Measurements from ENCODE around the gene SERPINE3.
A peak's percentile ranks its signal among the peaks of the same experiment; 100 is the strongest.

SERPINE3 gene

DNA sequence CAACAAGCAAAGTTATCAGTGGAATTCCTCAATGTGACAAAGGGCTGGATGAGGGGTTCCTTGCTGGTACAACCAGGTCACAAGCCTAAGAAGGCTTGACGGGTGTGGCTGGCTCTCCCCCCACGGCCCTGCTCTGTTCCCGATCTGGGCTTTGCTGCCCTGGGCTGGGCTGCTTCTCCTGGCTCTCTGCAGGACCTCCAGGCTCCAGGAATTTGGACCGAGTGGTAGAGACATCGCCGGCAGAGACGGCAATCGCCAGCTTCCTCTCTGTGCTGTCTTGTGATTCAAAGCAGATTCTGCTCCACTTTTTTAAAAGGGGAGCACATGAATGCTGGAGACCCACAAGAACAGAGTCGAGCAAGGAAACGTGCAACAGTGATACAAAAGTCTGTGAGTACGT is at the start of gene SERPINE3:
Gene SERPINE3 (plus strand): TSS at position 338 of the 400 bp plus-strand sequence. CDS start 1,401 bp downstream, outside the sequence.
- no peak for DNase-seq (ENCODE audit: low spot score)

DNA sequence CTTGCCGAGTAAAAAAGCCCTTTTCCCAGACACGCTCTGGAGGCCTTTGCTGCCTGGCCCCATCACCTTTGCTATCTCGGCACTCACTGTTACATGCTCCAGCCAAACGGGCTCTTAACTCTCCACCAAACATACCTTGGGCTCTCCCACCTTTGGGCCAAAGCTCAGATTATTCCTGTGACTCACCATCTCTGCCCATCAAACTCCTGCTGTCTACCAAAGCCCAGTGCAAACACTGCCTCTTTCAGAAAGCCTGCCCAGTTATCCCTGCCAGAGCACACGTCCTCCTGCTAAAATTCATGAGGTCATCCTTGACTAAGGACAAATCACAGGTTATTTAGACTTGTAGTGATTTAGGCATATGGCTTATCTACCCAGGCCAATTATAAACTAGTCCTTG is 48.1 kb upstream of the SERPINE3 start:
- DNase-seq (ENCODE audit: low spot score): no peak

DNA sequence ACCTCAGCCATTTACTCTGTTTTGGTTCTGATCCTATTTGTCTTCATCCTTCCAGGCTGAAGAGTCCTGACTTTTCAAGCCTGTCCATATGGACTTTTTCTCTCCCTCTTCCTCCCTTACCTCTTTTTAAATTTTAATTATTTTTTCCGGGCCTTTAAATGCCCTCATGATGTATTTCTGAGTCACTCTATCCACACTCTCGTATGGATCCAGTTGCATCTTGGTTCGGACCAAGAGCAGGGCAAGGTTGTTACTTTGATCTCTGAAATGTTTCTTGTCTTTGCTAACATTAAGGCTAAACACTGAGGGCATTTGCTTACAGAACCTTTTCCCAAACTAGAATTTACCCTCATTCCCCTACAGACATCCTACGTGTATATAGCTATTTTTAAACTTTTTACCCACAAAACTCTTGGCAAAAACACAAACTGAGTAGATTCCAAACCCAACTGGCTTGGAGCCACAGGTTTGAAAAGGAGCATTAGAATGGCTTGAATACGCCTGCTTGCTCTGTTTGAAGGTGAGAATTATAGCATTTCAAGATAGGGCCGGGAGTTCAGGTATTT is 47.4 kb upstream of the SERPINE3 start:
- no peak for DNase-seq (ENCODE audit: low spot score)

DNA sequence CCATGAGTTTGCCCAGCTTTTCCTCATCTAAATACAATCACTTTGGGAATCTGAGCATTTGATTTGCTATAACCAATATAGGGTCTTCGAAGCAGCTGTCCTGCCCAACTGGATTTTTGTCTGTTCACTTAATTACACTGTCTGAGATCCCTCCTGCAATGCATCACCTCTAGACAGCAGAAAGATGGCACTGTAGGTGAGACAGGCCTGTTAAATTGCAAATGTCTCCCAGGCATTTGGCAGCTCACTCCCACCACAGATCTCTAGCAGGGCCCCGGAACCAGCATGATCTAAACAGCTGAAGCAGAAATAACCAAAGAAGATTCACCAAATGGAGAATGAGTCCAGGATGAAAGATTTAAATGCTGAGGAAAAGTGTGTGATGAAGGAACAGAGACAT is 41.9 kb upstream of the SERPINE3 start:
- no peak for DNase-seq (ENCODE audit: low spot score)

DNA sequence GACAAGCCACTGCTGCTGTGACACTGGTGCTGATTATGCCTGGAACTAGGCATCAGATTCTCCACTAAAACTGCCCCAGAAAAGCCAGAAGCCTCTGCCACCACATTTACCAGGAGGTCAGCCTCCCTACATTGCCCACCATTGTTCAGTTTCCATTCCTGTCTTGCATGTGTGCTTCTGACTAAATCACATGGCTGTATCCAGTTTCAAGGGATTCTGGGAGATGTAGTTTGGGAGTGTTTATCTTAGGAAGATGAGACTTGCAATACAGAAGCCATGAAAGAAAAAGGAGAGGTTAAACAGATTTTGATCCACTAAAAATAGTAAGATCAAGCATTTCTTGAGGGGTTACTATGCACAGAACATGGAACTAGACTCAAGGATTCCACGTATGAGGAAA is 40.7 kb upstream of the SERPINE3 start:
- DNase-seq (ENCODE audit: low spot score): no peak

DNA sequence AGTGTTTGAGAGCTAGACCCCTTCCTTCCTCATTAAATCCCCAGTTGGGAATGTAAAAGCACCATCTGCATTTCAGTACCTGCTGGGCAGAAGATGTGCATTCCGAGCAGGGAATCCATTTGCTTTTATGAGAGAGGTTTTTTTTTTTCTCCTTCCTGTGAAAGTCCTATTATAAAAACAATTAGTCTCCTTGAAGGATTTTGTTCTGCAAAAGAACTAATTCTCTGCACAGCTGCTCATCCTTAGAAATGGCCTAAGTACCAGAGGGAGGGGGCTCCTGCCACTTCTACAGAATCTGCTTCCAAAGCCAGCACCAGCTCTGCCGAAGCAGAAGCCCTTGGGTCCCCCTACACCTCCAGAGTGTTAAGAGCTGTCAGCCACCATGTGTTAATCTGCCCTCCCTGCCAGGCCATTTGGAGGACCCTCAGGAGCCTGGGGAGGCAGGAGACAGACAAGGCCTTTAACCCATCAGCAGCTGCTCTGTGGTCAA is 36.4 kb upstream of the SERPINE3 start:
- DNase-seq (ENCODE audit: low spot score): no peak

DNA sequence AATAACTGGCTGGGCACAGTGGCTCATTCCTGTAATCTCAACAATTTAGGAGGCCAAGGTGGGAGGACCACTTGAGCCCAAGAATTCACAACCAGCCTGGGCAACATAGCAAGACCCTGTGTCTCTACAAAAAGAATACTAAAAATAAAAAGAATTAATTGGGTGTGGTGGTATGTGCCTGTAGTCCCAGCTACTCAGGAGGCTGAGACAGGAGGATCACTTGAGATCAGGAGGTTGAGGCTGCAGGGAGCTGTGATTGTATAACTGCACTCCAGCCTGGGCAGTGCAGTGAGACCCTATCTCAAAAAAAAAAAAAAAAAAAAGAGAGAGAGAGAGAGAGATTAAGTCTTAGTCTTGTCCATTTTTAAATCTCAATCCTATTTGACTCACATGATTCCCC is 35.6 kb upstream of the SERPINE3 start:
- DNase-seq (ENCODE audit: low spot score): no peak

DNA sequence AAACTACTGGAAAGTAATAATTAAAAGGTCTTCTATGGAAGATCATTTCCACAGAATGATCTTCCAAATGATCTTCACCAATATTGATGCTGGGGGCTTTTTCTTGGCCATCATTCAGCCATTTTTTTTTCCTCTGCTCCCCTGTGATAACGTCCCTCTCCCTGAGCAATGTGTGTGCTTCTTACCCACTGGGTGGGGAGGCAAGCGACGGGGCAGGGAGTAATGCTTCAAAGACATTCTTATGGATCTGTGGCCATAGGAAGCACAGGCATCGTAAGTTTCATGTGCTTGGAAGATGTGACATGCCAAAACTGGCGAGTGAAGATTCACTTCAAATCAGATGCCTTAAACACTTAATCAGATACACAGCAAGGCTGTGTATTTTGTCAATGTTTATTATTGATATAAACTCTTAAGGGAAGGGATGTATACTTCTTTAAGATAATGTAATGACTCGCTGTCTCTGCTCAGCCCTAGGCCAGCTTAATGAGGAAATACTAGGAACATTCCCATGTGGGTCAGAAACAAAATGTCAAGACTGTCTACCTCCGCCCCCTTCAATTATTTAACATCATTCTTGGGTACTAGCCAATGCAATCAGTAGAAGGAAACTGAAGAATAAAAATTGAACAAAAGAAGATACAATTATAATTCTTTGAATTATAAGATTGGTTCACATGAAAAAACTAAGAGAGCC is 34.1 kb upstream of the SERPINE3 start:
- DNase-seq (ENCODE audit: low spot score): no peak

DNA sequence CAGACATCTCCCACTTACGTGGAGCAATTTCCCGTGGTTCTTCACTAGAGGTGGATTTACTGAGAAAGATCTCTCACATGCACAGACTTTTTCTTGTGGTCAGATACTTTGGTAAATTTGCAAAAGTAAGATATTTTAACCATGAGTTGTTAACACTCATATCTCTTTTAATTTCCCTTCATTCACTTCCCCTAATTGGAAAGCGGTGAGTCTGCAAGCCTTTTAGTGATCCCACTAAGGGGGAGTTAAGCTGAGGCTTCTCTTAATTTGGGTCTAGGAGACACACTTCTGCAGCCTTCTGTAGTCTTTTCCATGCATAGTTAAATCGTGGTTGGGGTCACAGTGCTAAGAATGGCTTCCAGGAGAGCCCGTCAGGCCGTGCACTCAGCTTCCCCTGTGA is 30.7 kb upstream of the SERPINE3 start:
- no peak for DNase-seq (ENCODE audit: low spot score)

DNA sequence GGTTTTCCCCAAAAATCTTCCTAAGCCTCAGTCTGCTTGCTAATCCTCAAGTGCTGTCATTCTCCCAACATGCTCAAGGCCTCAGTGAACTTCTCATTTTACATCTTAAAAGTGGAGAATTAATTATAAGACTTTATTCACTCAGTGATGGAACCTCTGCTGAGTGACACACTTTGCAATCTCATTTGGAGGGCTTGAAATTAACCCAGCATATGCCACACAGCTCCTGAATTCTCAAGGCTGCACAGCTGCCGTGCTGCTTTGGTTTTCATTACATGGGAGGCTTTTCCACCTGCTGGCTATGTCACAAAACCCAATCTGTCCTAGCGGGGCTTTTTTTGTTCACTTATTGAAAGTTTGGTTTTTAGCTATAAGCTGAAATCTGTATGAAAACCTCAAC is 28.3 kb upstream of the SERPINE3 start:
- DNase-seq (ENCODE audit: low spot score): no peak

DNA sequence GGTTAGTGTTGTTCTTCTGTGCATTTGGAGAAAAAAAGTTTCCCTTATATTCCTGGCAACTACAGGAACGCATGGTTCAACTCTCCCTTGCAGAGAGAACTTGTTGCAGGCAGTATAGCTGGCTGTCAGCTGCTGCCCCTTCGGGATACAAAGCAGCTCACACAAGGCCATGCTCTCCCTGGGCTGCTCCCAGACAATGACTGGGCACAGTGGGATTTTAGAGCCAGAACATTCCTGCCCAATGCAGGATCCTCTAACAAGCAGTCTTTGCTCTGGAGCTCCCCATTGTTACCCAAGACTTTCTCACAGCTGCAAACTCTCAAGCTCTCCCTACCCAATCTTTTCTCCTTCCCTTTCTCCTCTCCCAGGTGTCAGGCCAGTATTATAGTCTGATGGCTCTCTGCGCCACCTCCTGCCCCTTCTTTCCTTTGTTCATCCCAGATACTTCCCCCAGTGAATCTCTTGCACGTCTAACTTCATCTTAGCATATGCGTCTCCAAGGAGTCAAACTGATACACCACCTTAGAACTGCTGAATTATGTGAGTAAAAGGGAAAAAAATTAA is 27.5 kb upstream of the SERPINE3 start:
- no peak for DNase-seq (ENCODE audit: low spot score)

DNA sequence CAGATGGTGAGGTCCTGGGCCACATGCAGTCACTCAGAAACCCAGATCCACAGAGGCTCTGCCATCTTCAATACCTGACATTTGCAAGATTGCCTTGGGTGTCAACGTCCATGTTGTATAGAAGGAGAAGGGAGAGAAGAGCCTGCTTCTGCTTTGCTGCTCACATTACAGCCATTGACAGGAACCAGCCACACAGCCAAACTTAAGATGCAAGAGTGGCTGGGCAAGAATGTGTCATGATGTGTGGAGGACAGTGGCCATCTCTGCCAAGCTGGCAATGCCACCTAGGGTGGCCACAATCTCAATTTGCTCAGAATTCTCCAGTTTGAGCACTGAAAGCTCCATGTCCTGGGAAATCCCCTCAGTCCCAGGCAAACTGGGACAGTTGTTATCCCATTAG is 25.9 kb upstream of the SERPINE3 start:
- DNase-seq (ENCODE audit: low spot score): no peak

DNA sequence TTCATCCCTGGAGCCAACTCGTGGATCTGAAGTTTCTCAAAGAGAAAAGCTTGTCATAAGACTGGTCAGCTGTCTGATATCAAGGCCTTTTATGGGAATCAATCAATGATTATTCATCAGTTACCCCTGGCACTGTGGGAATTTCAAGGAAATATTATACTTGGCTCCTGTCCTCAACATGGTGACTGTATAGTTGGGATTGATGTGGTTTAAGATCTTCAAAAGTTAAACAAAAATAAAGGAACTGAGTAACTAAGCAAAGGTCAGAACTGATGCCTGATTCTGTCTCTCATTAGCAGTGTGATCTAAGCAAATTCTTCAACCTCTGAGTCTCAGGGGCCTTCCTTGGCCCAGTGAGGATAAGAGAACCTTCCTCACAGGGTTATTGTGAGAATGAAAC is 22.2 kb upstream of the SERPINE3 start:
- DNase-seq (ENCODE audit: low spot score): peak; percentile 82

DNA sequence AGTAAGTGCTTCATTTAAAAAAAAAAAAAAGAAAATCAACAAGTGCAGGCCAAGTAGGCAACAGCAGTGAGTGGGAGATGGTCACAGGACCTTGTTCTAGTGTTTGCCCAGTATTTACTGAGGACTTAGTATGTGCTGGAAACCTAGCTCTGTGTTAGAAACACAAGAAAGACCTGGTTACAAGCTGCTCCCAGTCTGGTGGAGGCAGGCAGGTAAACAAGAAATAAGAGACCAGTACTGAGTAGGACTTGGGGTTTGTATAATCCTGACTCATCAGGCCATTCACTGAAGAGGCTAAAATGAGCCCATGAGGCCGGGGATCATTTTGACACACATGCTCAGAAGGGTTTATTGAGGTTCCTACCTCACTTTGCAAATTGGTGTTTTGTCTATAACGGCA is 21.5 kb upstream of the SERPINE3 start:
- DNase-seq (ENCODE audit: low spot score): no peak

DNA sequence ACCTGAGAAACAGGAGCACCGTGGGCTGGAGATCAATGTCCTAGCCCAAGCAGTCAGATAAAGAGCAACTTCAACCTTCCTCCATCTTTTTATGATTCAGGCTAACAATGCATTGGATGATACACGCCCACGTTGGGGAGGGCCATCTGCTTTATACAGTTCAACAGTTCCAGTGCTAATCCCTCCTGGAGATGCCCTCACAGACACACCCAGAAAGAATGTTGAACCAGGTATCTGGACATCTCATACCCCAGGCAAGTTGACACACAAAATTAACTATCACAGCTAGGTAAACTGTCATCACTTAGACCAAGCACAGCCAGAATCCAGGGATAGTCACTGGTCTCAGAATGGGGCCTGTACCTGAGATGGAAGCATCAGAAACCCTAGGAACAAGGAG is 20.6 kb upstream of the SERPINE3 start:
- DNase-seq (ENCODE audit: low spot score): no peak

DNA sequence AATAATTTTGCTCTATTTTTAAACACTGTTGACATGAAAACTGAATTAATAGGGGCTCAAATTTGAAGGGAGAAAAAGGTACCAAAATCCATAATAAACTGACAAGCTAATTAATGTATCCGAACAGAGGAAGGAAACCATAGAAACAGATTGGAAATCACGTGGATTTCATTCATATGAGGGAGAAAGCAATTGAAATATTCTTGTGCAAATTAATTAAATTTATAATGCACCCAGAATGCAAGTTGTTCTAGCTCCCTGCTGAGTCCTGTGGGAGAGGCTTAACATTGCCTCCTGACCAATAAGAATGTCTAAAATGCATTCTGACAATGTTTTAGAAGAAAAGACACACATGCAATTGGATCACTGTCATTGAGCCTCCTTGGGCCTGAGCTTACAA is 17.7 kb upstream of the SERPINE3 start:
- DNase-seq (ENCODE audit: low spot score): no peak

DNA sequence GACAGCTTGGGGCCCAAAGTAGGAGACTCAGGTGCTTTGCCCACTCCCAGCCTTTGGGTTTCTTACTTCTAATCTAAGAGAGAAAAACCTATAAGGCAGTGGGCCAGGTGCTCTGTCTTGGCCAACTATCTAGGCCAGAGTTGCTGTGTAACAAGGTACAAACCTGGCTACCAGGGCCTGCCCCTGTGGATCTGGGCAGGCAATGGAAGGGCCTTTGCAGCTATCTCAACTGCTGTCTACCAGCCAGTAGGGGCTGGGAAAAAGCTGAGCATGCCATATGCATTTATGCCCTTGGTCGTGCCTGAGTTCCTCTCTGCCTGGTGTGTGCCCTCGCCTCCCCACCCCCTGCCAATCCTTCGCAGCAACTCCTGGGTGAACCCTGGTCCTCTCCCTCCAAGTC is 16.7 kb upstream of the SERPINE3 start:
- DNase-seq (ENCODE audit: low spot score): no peak

DNA sequence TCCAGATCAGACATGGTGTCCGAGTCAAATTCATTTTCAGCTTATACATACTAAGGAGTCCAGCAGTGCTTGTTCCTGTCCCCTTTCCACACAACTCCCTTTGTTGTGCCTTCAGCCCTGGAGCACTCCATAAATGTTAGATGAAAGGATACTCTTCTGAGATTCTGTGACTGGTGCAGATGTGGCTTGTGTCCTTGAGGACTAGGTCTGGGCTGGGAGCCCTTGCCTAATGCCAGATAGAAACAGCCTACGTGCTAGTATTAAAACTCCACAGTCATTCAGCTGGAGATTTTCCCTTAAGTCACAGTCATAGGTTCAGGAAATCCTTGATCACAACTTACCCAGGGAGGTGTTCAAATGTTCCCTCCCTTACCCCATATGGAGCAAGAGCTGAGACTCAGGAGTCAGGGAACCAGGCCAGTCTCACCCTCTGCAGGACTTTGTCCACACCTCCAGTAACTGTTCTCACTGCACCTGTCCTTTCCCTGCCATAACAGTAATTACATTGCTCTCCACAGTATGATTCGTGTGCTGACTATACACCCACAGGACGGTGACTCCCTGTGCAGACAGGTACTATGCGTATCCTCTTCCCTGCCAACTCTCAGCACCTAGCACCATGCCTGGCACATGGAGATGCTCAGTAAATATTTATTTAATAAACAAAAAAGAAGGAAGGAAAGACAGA is 15.5 kb upstream of the SERPINE3 start:
- no peak for DNase-seq (ENCODE audit: low spot score)

DNA sequence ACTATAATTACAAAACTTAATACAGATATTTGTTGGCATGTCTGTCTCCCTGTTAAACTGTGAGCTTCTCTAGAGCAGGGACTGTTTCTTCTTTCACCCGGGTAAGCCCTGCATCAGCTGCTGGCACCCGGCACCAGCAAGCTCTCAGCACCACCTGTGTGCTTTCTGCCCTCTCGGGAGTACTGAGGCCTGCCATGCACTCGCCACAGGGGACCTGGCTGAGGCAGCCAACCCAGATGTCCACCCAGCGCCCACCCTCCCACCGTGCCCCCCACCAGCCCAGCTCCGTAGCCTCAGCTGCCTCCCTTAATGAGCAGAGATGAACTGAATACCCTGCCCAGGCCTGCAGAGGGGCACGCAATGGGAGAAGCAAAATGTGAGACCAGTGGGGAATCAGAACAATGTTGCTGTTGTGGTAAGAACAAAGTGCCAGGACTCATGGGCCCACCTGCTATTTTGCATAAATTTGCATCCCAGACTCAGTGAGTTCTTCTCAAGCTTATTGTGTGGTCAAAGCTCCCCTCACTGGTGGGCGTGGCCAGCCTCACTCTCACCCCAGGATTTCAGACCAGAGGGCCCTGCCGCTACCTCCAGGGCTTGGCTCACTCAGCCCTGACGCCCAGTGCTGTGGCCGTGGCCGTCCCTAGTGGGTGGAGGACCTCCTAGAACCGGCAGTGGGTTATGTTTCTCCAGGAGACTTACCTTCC is 14.6 kb upstream of the SERPINE3 start:
- DNase-seq (ENCODE audit: low spot score): no peak

DNA sequence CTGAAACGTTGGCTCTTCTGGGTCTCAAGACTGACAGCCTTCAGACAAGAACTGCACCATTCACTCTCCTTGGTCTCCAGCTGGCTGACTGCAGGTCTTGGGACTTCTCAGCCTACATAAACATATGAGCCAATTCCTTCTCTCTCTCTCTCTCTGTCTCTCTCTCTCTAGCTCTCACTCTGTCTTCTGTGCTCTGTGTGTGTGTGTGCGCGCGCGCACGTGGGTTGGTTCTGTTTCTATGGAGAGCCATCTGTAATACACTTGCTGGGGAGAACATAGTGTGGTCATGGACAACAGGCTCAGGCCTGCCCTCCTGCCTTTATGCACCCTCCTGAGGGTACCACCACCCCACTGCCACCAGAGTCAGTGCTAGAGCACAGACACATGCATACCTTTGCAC is 13.7 kb upstream of the SERPINE3 start:
- DNase-seq (ENCODE audit: low spot score): no peak

DNA sequence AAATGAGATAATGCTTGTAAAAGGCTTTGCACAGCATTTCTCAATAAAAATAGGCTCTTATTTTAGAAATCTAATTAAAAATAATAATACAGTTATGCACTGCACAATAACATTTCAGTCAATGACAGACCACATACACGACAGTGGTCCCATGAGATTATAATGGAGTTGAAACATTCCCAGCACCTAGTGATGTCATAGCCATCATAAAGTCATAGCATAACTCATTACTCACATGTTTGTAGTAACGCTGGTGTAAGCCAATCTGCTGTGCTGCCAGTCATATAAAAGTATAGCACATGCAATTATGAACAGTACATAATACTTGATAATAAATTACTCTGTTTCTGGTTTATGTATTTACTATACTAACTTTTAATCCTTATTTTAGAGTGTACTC is 12.7 kb upstream of the SERPINE3 start:
- DNase-seq (ENCODE audit: low spot score): no peak

DNA sequence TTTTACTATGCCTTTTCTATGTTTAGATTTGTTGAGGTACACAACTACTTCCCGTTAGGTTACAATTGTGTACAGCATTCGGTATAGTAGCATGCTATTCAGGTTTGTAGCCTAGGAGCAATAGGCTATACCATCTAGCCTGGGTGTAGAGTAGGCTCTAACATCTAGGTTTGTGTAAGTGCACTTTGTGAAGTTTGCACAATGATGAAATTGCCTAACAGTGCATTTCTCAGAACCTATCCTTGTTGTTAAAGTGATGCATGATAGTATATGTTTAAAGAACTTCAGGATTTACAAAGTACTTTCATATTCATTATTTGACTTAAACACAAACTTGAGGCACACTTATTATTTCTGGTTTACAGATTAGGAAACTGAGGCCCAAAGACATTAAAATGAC is 11.5 kb upstream of the SERPINE3 start:
- no peak for DNase-seq (ENCODE audit: low spot score)

DNA sequence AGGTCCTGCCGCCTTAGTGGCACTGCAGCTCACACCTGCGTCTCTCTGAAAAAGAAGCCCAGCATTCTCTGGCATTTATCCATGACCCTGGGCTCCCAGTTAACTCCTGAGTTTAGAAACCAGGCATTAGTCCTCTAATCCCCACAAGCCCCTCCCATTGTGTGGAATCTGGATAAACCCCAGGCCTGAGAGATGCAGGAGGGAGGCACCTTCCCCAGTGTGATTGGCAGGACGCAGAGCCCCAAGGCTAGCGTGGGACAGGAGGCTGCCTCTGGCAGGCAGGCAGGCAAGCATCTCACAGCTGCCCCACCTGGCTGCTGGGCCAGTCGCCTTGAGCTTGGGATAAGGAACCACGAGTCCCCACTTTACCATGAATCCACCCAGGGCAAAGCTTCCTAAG is 11.0 kb upstream of the SERPINE3 start:
- no peak for DNase-seq (ENCODE audit: low spot score)

All from COLO829 (cell line).